ENCODE results near the gene MPV17L2.
"Not testable (repeated sequence)": the region's sequence is repeated elsewhere in the genome, so short reads cannot be mapped to it uniquely, and the experiment has no call there.

MPV17L2 gene

DNA sequence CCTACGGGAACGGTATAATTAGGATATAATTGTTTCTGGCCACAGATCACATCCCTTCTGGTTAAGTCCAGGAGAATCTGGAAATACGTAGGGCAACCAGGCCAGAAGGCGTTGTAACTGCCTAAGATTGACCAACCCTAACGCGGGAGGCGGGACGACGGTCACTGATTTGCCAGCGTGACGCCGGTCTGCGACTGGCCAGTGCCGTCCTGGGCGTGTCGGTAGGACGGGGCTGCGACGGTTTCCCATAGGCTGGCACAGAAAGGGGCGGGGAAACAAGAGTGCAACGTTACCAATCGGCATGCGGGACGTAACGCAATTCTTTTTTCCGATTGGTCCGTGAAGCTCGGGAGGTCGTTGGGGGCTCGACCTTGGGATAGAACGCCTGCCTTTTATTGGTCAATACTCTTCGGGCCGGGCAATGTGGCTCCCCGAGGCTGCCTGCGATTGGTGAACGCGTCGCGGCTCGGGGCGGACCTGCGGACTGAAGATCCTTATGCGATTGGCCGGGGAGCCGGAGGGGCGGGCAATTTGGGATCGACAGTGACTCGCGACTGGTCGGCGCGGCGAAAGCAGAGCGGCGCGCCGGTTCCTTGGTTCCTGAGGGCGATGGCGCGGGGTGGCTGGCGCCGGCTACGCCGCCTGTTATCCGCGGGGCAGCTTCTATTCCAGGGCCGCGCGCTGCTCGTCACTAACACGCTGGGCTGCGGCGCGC lies at the start of gene MPV17L2:
Gene MPV17L2 (plus strand): TSS at position 546 of the 715 bp plus-strand sequence. CDS start 64 bp downstream, at position 610.
- peak; percentile 100 for DNase-seq
- intact Hi-C loops (cut with DNase I): loop anchor here (5.0 kb wide), 2 partner anchors 36 to 134 kb away; no protein-coding TSS in a partner anchor

- intact Hi-C loops (cut with DNase I): no loop called here
- DNase-seq: no peak
Observed at GRCh38 chr19:18143902-18144301, 49.1 kb upstream of the MPV17L2 start.

- intact Hi-C loops (cut with DNase I): no loop called here
Observed at GRCh38 chr19:18144361-18144760, 48.7 kb upstream of the MPV17L2 start.

DNA sequence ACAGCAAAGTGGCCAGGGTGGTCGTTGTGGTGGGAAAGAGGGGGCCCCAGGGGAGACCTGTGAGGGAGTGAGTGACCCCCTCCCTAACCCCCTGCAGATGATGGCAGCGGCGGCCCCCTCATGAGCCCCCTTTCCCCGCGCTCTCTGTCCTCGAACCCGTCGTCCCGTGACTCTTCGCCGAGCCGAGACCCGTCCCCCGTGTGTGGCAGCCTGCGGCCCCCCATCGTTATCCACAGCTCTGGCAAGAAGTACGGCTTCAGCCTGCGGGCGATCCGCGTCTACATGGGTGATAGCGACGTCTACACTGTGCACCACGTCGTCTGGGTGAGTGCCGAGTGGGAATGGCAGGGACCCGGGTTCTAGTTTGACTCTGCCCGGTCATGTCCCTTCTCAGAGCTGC lies 48.1 kb upstream of the MPV17L2 start:
- intact Hi-C loops (cut with DNase I): no loop called here

More at GRCh38 chr19:18144361-18144760, 48.7 kb upstream of the MPV17L2 start:
- no peak for DNase-seq

GRCh38 chr19:18145391-18145999 lies 47.5 kb upstream of the MPV17L2 start:
- intact Hi-C loops (cut with DNase I): no loop called here
- peak in 1 of 10 donors; percentile 59 for DNase-seq

More for the DNA sequence above, 48.1 kb upstream of the MPV17L2 start:
- DNase-seq: no peak

- intact Hi-C loops (cut with DNase I): no loop called here
- no peak for DNase-seq
Observed at GRCh38 chr19:18147396-18147795, 45.6 kb upstream of the MPV17L2 start.

GRCh38 chr19:18149596-18149975 lies 43.4 kb upstream of the MPV17L2 start:
- DNase-seq: no peak
- intact Hi-C loops (cut with DNase I): no loop called here

- DNase-seq: peak in 1 of 10 donors; percentile 67
- intact Hi-C loops (cut with DNase I): no loop called here
Observed at GRCh38 chr19:18150776-18151624, 42.0 kb upstream of the MPV17L2 start.

DNA sequence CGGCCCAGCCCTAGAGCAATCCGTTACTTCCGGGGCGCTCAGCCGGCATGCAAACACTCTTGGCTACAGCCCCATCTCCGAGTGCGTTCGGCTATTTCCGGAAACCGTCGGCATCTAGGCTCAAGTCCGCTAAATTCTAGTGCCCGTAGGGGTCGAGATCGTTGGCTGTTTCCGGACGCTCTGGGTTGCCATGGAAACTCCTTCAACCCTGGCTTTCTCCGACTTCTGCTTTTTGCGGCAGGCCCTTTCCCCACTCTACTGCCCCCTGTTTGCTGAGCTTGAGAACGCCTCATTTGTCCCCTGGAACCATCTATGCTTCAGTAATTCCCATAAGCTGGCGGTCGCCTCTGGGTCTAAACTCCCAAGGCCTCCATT lies 40.6 kb upstream of the MPV17L2 start:
- intact Hi-C loops (cut with DNase I): no loop called here
- peak; percentile 90 to 99 (median 94) for DNase-seq

DNA sequence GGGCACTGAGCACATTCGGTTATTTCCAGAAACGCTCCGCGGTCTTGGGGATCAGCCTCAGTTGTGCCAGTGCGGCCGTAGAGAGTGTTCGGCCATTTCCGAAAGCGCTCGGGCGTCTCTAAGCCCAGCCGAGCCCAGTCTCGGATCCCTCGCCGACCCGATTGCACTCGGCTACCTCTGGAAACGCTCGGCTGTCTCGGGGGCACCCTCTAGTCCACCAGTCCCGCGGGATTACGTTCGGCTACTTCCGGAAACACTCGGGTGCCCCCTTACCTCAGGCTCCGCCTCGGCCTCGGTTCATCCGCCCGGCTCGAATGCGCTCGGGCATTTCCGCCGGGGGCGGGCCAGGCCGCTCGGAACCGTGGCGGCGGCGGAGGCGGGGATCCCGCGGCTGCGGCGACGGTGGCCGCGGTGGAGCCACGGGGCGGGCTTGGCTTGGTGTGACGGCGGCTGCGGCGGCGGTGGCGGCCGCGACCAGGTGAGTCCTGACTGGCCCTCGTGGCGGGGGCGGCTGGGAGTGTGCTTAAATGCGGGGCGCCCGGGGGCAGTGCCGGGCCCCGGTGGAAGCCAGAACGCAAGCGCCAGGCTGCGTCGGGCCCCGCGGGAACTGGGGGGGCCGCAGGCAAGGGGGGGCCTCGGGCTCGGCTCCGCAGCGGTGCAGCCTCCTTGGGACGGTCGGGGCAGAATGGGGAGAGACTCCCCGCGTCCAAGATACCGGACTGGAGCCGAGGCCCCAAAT lies 40.0 kb upstream of the MPV17L2 start, which contains the start of gene PIK3R2:
Gene PIK3R2 (plus strand): TSS at position 347 of the 739 bp plus-strand sequence. CDS start 2,717 bp downstream, outside the sequence.
- DNase-seq: peak; percentile 97 to 100 (median 99)
- intact Hi-C loops (cut with DNase I): no loop called here

DNA sequence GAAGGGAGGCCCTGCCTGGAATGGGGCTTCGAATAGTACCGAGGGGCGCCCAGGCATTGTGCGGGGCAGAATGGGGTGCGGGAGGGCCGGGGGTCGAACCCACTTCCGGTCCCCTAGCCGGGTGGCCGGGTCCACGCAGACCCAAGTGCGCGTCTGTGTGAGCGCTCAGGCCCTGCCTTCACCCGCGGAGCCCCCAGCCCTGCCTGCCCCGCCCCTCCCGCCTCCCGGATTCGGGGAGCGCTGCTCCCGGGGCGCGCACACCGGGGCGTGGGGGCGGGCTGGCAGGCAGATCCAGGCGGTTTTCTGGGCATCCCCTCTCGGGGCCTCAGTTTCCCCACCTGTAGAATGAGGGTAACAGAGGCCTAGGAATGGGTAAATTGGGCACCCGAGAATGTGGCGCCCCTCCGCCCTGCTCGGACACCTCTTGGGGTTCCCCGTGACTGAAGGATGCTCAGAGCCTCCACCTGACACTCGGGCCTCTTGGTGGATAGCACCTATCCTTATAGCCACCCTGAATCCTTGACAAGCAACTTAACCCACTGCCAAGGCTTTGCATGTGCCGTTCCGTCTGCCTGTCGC lies 39.4 kb upstream of the MPV17L2 start:
- intact Hi-C loops (cut with DNase I): no loop called here
- peak in 1 of 10 donors; percentile 88 for DNase-seq

GRCh38 chr19:18155095-18156087 lies 37.6 kb upstream of the MPV17L2 start:
- peak in 1 of 10 donors; percentile 82 for DNase-seq
- intact Hi-C loops (cut with DNase I): loop anchor here (5.0 kb wide), 2 partner anchors 37 to 148 kb away; partner anchors contain the start of genes ARRDC2 and MPV17L2

DNA sequence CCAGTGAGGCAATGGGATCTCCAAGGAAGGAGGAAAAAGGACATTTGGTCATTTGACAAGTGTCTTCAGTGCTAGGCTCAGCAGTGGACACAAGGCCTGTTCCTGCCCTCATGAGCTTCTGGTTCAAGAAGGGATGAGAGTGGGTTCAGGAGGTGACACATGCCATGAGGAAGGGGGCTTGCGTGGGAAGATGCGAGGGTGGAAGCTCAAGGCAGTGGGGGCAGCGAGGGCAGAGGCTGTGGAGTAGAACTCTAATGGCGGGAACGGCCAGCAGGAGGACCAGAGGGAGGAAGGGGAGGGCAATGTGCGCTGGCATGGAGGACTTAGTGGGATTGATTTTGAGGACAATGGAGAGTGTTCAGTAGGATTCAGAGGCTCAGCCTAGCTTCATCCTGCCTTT lies 36.8 kb upstream of the MPV17L2 start:
- intact Hi-C loops (cut with DNase I): loop anchor here (5.0 kb wide), 2 partner anchors 36 to 149 kb away; partner anchors contain the start of genes ARRDC2 and MPV17L2
- peak in 1 of 10 donors; percentile 70 for DNase-seq

GRCh38 chr19:18156841-18157464 lies 36.1 kb upstream of the MPV17L2 start:
- intact Hi-C loops (cut with DNase I): loop anchor here (5.0 kb wide), 2 partner anchors 35 to 150 kb away; partner anchors contain the start of genes ARRDC2 and MPV17L2
- DNase-seq: peak in 9 of 10 donors; percentile 56 to 95 (median 67)

DNA sequence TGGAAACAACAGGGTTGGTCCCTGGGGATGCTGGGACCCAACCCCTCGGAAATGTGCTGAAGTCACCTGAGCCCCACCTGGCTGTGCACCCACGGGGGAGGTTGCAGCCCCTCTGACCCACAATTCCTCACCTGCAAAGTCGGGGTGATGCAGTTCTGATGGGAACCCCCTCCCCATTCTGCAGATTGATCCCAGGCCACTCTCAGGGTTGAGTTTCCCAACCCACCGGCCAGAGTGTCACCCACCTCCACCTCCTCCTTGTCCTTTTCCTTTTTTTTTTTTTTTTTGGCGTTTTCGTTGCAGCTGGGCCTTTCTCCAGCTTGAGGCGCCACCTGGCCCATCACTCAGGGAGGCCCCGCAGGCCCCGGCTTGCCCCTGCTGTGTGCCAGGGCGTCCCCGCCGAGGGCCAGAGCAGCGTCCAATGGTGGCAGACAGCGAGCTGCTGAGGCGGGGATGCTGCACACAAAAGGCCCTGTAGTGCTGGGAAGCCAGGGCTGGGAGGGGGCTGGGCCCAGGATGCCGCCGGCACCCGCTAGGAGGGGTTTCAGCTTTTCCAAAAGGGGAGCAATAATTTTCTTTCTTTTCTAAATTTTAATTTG lies 35.5 kb upstream of the MPV17L2 start:
- intact Hi-C loops (cut with DNase I): loop anchor here (5.0 kb wide), 2 partner anchors 35 to 150 kb away; partner anchors contain the start of genes ARRDC2 and MPV17L2
- peak; percentile 71 to 97 (median 82) for DNase-seq

- DNase-seq: no peak
- intact Hi-C loops (cut with DNase I): loop anchor here (5.0 kb wide), 2 partner anchors 34 to 151 kb away; partner anchors contain the start of genes ARRDC2 and MPV17L2
Observed at GRCh38 chr19:18158467-18158866, 34.6 kb upstream of the MPV17L2 start.

- not testable (repeated sequence) for DNase-seq
- intact Hi-C loops (cut with DNase I): loop anchor here (5.0 kb wide), 2 partner anchors 33 to 152 kb away; partner anchors contain the start of genes ARRDC2 and MPV17L2
Observed at GRCh38 chr19:18159059-18159616, 33.9 kb upstream of the MPV17L2 start.

All from posterior cingulate gyrus (tissue), 11 donors.